H9 (cell line): ENCODE data around the gene PAK5. TPM values are rescaled to one million over a fixed set of nuclear protein-coding genes. Genes with fewer than 3 reads are reported as not detected.

Experiments
- DNase-seq: peaks from one replicate; pipeline ENCODE4 v3.0.0-alpha.2; 2017
- H2AFZ ChIP-seq: one replicate; pipeline ENCODE4 v1.6.1; 2013; ENCODE audit warnings: mild to moderate bottlenecking, low read length, control low read depth, moderate library complexity
- H2AK5ac ChIP-seq: 2 replicates; pipeline ENCODE4 v1.6.1; 2013; ENCODE audit warnings: low read length, control low read depth, mixed read lengths; ENCODE audit not compliant: insufficient read length
- H2BK120ac ChIP-seq: one replicate; pipeline ENCODE4 v1.6.1; 2013; ENCODE audit warnings: low read depth, mild to moderate bottlenecking, low read length, control low read depth, inconsistent platforms; ENCODE audit not compliant: poor library complexity, severe bottlenecking
- H2BK12ac ChIP-seq: 2 replicates; pipeline ENCODE4 v1.6.1; 2013; ENCODE audit warnings: low read length, control low read depth, mixed read lengths, low read depth; ENCODE audit not compliant: insufficient read length
- H2BK15ac ChIP-seq: 2 replicates; pipeline ENCODE4 v1.6.1; 2013; ENCODE audit warnings: low read depth, low read length, control low read depth
- H2BK20ac ChIP-seq: one replicate; pipeline ENCODE4 v1.6.1; 2013; ENCODE audit warnings: low read depth, mild to moderate bottlenecking, low read length, control low read depth, inconsistent platforms; ENCODE audit not compliant: poor library complexity, severe bottlenecking
- H2BK5ac ChIP-seq: 2 replicates; pipeline ENCODE4 v1.6.1; 2013; ENCODE audit warnings: low read length, control low read depth, mixed read lengths; ENCODE audit not compliant: insufficient read length
- H3K14ac ChIP-seq: 2 replicates; pipeline ENCODE4 v1.6.1; 2013; ENCODE audit warnings: low read length, control low read depth; ENCODE audit not compliant: insufficient read depth
- H3K18ac ChIP-seq: 2 replicates; pipeline ENCODE4 v1.6.1; 2013; ENCODE audit warnings: low read depth, mild to moderate bottlenecking, mixed read lengths, low read length, control low read depth; ENCODE audit not compliant: insufficient read length
- H3K23ac ChIP-seq: 2 replicates; pipeline ENCODE4 v1.6.1; 2013; ENCODE audit warnings: low read length, control low read depth, mixed read lengths, low read depth; ENCODE audit not compliant: insufficient read length
- H3K23me2 ChIP-seq: 2 replicates; pipeline ENCODE4 v1.6.1; 2013; ENCODE audit warnings: low read depth, mild to moderate bottlenecking, mixed read lengths, low read length, control low read depth; ENCODE audit not compliant: insufficient read length, poor library complexity, severe bottlenecking
- H3K27ac ChIP-seq: 2 replicates; pipeline ENCODE4 v1.5.1; 2013; ENCODE audit warnings: low read length, control low read depth, mixed read lengths, low read depth; ENCODE audit not compliant: insufficient read length
- H3K27me3 ChIP-seq: 2 replicates; pipeline ENCODE4 v1.6.1; 2013; ENCODE audit warnings: low read length, control low read depth, inconsistent platforms; ENCODE audit not compliant: insufficient read depth
- H3K4ac ChIP-seq: 2 replicates; pipeline ENCODE4 v1.6.1; 2013; ENCODE audit warnings: low read depth, mild to moderate bottlenecking, control low read depth, inconsistent platforms, low read length, moderate library complexity
- H3K4me1 ChIP-seq: 2 replicates; pipeline ENCODE4 v1.6.1; 2013; ENCODE audit warnings: low read length, control low read depth, inconsistent platforms; ENCODE audit not compliant: insufficient read depth
- H3K4me2 ChIP-seq: 2 replicates; pipeline ENCODE4 v1.6.1; 2013; ENCODE audit warnings: low read length, control low read depth, mixed read lengths; ENCODE audit not compliant: insufficient read length, insufficient read depth
- H3K56ac ChIP-seq: 2 replicates; pipeline ENCODE4 v1.6.1; 2013; ENCODE audit warnings: low read depth, mild to moderate bottlenecking, mixed read lengths, low read length, control low read depth; ENCODE audit not compliant: insufficient read length
- H3K79me1 ChIP-seq: 2 replicates; pipeline ENCODE4 v1.6.1; 2013; ENCODE audit warnings: low read depth, mild to moderate bottlenecking, moderate library complexity, low read length, control low read depth, inconsistent platforms; ENCODE audit not compliant: insufficient read depth, poor library complexity, severe bottlenecking
- H3K79me2 ChIP-seq: 2 replicates; pipeline ENCODE4 v1.6.1; 2013; ENCODE audit warnings: low read length, control low read depth, inconsistent platforms; ENCODE audit not compliant: insufficient read depth
- H3K9ac ChIP-seq: 2 replicates; pipeline ENCODE4 v1.6.1; 2013; ENCODE audit warnings: low read length, control low read depth, mixed read lengths; ENCODE audit not compliant: insufficient read length; ENCODE audit errors: extremely low read depth
- H3K9me3 ChIP-seq: one replicate; pipeline ENCODE4 v1.6.1; 2013; ENCODE audit warnings: low read depth, low read length, inconsistent platforms; ENCODE audit not compliant: control insufficient read depth
- H3T11ph ChIP-seq: one replicate; pipeline ENCODE4 v1.6.1; 2013; ENCODE audit warnings: mild to moderate bottlenecking, low read length, control low read depth, inconsistent platforms
- H4K20me1 ChIP-seq: one replicate; pipeline ENCODE4 v1.6.1; 2013; ENCODE audit not compliant: control insufficient read depth, insufficient read length, insufficient read depth
- H4K5ac ChIP-seq: 2 replicates; pipeline ENCODE4 v1.6.1; 2013; ENCODE audit warnings: low read depth, mild to moderate bottlenecking, mixed read lengths, low read length, control low read depth; ENCODE audit not compliant: insufficient read length
- H4K8ac ChIP-seq: replicated peaks from 2 replicates; pipeline ENCODE4 v1.6.1; 2013; ENCODE audit warnings: low read length, control low read depth, mixed read lengths, low read depth; ENCODE audit not compliant: insufficient read length
- H4K91ac ChIP-seq: 2 replicates; pipeline ENCODE4 v1.6.1; 2013; ENCODE audit warnings: low read depth, mild to moderate bottlenecking, moderate library complexity, mixed read lengths, low read length, control low read depth; ENCODE audit not compliant: insufficient read length
- H3K27ac Mint-ChIP-seq, 3 experiments: 2 replicates in 2 of 3; 3 replicates in 1 of 3; pipeline ENCODE4 v1.8.0; 2020 to 2021; ENCODE audit warnings: mixed read lengths in 3 of 3, mild to moderate bottlenecking in 1 of 3, moderate library complexity in 1 of 3
- H3K27me3 Mint-ChIP-seq: 2 replicates; pipeline ENCODE4 v1.8.0; 2021; ENCODE audit warnings: low read depth, mild to moderate bottlenecking, moderate library complexity, mixed read lengths
- H3K36me3 Mint-ChIP-seq, 3 experiments: 2 replicates in 2 of 3; 3 replicates in 1 of 3; pipeline ENCODE4 v1.8.0; 2020 to 2021; ENCODE audit warnings: low read depth in 3 of 3, mixed read lengths in 3 of 3; ENCODE audit not compliant: insufficient read depth in 1 of 3
- H3K4me1 Mint-ChIP-seq, 2 experiments: 2 replicates each; pipeline ENCODE4 v1.8.0; 2020; ENCODE audit warnings: mixed read lengths in 2 of 2
- H3K4me3 Mint-ChIP-seq, 2 experiments: 2 replicates in 1 of 2; 3 replicates in 1 of 2; pipeline ENCODE4 v1.8.0; 2020 to 2021; ENCODE audit warnings: mild to moderate bottlenecking in 2 of 2, mixed read lengths in 2 of 2, moderate library complexity in 1 of 2
- H3K9me3 Mint-ChIP-seq, 2 experiments: 2 replicates in 1 of 2; 3 replicates in 1 of 2; pipeline ENCODE4 v1.8.0; 2020; ENCODE audit warnings: mild to moderate bottlenecking in 2 of 2, mixed read lengths in 2 of 2, moderate library complexity in 1 of 2
- WGBS: extraction: QIAGEN DNeasy Blood & Tissue Kit; methylation state at CpG from one replicate; pipeline ENCODE4 v1.1.7; 2013; ENCODE audit warnings: missing lambda C conversion rate, low lambda C conversion rate, mixed read lengths; ENCODE audit not compliant: insufficient read length; ENCODE audit errors: extremely low coverage; 5-methylcytosine and 5-hydroxymethylcytosine counted together
- total RNA-seq: library from RNA; stranded (reverse); gene quantifications from 2 replicates; pipeline ENCODE4 v1.2.1, GENCODE V29; 2021
- TF ChIP-seq, protein P1 (sequence below): fragments of 200-600 bp; sonication (generic); conservative IDR thresholded peaks from 3 replicates; pipeline ENCODE4 v1.8.0; 2021; ENCODE audit warnings: antibody characterized with exemption, mild to moderate bottlenecking

Gene PAK5
- total RNA-seq, 1 experiment from 2014 or later: 0.20 TPM

GRCh38 chr20:9616833-9617461, 221.9 kb downstream of the PAK5 start:
- no peaks in the 10 kb centered on the region for H3K36me3 Mint-ChIP-seq
- no peak overlapping the region for H3K9ac ChIP-seq
- DNase-seq: peak; percentile 55
- H3K27ac Mint-ChIP-seq: no peak overlapping the region
- no peaks in the 10 kb centered on the region for H3K9me3 Mint-ChIP-seq
- no peak overlapping the region for H3K4me3 Mint-ChIP-seq
- H3K4ac ChIP-seq: no peak overlapping the region
- no peak overlapping the region for H2BK5ac ChIP-seq
- no peak overlapping the region for H3K27ac ChIP-seq
- H3K23me2 ChIP-seq: no peaks in the 10 kb centered on the region
- H3T11ph ChIP-seq: no peak overlapping the region
- no peak overlapping the region for H2BK20ac ChIP-seq
- H3K14ac ChIP-seq: no peak overlapping the region
- TF ChIP-seq, protein P1, sequence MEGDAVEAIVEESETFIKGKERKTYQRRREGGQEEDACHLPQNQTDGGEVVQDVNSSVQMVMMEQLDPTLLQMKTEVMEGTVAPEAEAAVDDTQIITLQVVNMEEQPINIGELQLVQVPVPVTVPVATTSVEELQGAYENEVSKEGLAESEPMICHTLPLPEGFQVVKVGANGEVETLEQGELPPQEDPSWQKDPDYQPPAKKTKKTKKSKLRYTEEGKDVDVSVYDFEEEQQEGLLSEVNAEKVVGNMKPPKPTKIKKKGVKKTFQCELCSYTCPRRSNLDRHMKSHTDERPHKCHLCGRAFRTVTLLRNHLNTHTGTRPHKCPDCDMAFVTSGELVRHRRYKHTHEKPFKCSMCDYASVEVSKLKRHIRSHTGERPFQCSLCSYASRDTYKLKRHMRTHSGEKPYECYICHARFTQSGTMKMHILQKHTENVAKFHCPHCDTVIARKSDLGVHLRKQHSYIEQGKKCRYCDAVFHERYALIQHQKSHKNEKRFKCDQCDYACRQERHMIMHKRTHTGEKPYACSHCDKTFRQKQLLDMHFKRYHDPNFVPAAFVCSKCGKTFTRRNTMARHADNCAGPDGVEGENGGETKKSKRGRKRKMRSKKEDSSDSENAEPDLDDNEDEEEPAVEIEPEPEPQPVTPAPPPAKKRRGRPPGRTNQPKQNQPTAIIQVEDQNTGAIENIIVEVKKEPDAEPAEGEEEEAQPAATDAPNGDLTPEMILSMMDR: peak; percentile 94
- WGBS: no CpG with 5 or more reads among the region's 10 CpGs
- no peak overlapping the region for H3K56ac ChIP-seq
- H4K8ac ChIP-seq: no peak overlapping the region
- no peak overlapping the region for H3K4me2 ChIP-seq
- H2BK15ac ChIP-seq: no peak overlapping the region
- no peak overlapping the region for H3K23ac ChIP-seq
- no peaks in the 10 kb centered on the region for H3K27me3 Mint-ChIP-seq
- H3K27me3 ChIP-seq: no peaks in the 10 kb centered on the region
- no peaks in the 10 kb centered on the region for H3K9me3 ChIP-seq
- no peak overlapping the region for H2BK120ac ChIP-seq
- no peak overlapping the region for H3K18ac ChIP-seq
- no peak overlapping the region for H2BK12ac ChIP-seq
- H3K4me1 Mint-ChIP-seq: peaks cover 0 to 3% of the 10 kb centered on the region in 2 experiments; a peak in 1 of 4 replicates
- no peaks in the 10 kb centered on the region for H3K4me1 ChIP-seq
- H4K91ac ChIP-seq: no peak overlapping the region
- H3K79me1 ChIP-seq: no peaks in the 10 kb centered on the region
- H4K5ac ChIP-seq: no peak overlapping the region
- no peak overlapping the region for H2AFZ ChIP-seq
- H4K20me1 ChIP-seq: no peaks in the 10 kb centered on the region
- no peak overlapping the region for H2AK5ac ChIP-seq
- H3K79me2 ChIP-seq: no peaks in the 10 kb centered on the region
